NCI-H2196 treated with DMSO at 0.1 percent for 48 hours (cell line): Measurements from ENCODE around the gene CABLES1.
"Not testable (repeated sequence)": the region's sequence is repeated elsewhere in the genome, so short reads cannot be mapped to it uniquely, and the experiment has no call there.

Source experiments
- DNase-seq: peaks from one replicate; lab custom pipeline; 2025; ENCODE audit not compliant: unreplicated experiment; lab: John Stamatoyannopoulos, UW

Gene CABLES1

GRCh38 chr18:23108496-23108895 is 26.8 kb upstream of the CABLES1 start:
- no peak for DNase-seq

GRCh38 chr18:23109163-23109562 is 26.1 kb upstream of the CABLES1 start:
- DNase-seq = not testable (repeated sequence)

GRCh38 chr18:23113576-23113975 is 21.7 kb upstream of the CABLES1 start:
- no peak for DNase-seq

GRCh38 chr18:23114171-23114881 is 21.0 kb upstream of the CABLES1 start:
- no peak for DNase-seq

GRCh38 chr18:23114911-23115310 is 20.4 kb upstream of the CABLES1 start:
- DNase-seq = no peak

GRCh38 chr18:23115683-23116096 is 19.6 kb upstream of the CABLES1 start:
- no peak for DNase-seq

- DNase-seq = no peak
These were observed 14.2 kb upstream of the CABLES1 start for GRCh38 chr18:23121133-23121532.

GRCh38 chr18:23122334-23123229 is 12.7 kb upstream of the CABLES1 start:
- no peak for DNase-seq

- DNase-seq = no peak
These were observed 8.8 kb upstream of the CABLES1 start for GRCh38 chr18:23126376-23127056.

- no peak for DNase-seq
These were observed 8.2 kb upstream of the CABLES1 start for GRCh38 chr18:23127090-23127489.

- no peak for DNase-seq
These were observed 5.8 kb upstream of the CABLES1 start for GRCh38 chr18:23129355-23130002.

- peak; percentile 40 for DNase-seq
These were observed 3.5 kb upstream of the CABLES1 start for GRCh38 chr18:23131693-23132319.

- DNase-seq = peak; percentile 93
These were observed 1.2 kb upstream of the CABLES1 start for GRCh38 chr18:23133860-23134779.

- DNase-seq = no peak
These were observed 453 bp downstream of the CABLES1 start for GRCh38 chr18:23135550-23136325.

- no peak for DNase-seq
These were observed 1.2 kb downstream of the CABLES1 start for GRCh38 chr18:23136326-23137096.

GRCh38 chr18:23137097-23137635 is 1.9 kb downstream of the CABLES1 start:
- DNase-seq = no peak

GRCh38 chr18:23137788-23138216 is 2.5 kb downstream of the CABLES1 start:
- no peak for DNase-seq

- DNase-seq = peak; percentile 66
These were observed 3.2 kb downstream of the CABLES1 start for GRCh38 chr18:23138471-23138870.
